CD4-positive, CD25-positive, alpha-beta regulatory T cell (primary cell): ENCODE measurements around the gene CCDC186. TPM values are rescaled to one million over a fixed set of nuclear protein-coding genes. Genes with fewer than 3 reads are reported as not detected.
"Not testable (repeated sequence)": the region's sequence is repeated elsewhere in the genome, so short reads cannot be mapped to it uniquely, and the experiment has no call there.

Experiments
- ATAC-seq, 2 donors: fragments of 150-1000 bp; cut with Tn5 transposase; one replicate each; pipeline ENCODE4 v1.10.0; 2021; ENCODE audit warnings: low read depth in 2 of 2, moderate number of reproducible peaks in 2 of 2, moderate library complexity in 1 of 2
- DNase-seq, 3 donors: peaks; one replicate each; pipeline versions ENCODE4 v3.0.0 to v3.0.0-alpha.2; 2012 to 2022; ENCODE audit warnings: mixed read lengths in 1 of 3
- H3K27ac ChIP-seq: one replicate; pipeline ENCODE4 v1.7.0; 2013; ENCODE audit warnings: mild to moderate bottlenecking, low read length; ENCODE audit not compliant: insufficient read depth, poor library complexity, severe bottlenecking
- H3K27me3 ChIP-seq: one replicate; pipeline ENCODE4 v1.7.0; 2013; ENCODE audit warnings: low read length; ENCODE audit not compliant: control insufficient read depth, insufficient read depth
- H3K36me3 ChIP-seq: one replicate; pipeline ENCODE4 v1.7.0; 2013; ENCODE audit warnings: mild to moderate bottlenecking, low read length, moderate library complexity; ENCODE audit not compliant: control insufficient read depth, insufficient read depth
- H3K4me1 ChIP-seq: 2 replicates; pipeline ENCODE4 v1.7.0; 2013; ENCODE audit warnings: mild to moderate bottlenecking, low read length; ENCODE audit not compliant: insufficient read depth, control insufficient read depth, poor library complexity, severe bottlenecking
- H3K4me3 ChIP-seq: one replicate; pipeline ENCODE4 v1.7.0; 2013; ENCODE audit warnings: low read depth, mild to moderate bottlenecking, low read length, moderate library complexity
- H3K9me3 ChIP-seq, 2 experiments: 1 replicate in 1 of 2; 2 replicates in 1 of 2; pipeline ENCODE4 v1.7.0; 2013; ENCODE audit warnings: low read length in 2 of 2, mild to moderate bottlenecking in 1 of 2, moderate library complexity in 1 of 2; ENCODE audit not compliant: control insufficient read depth in 2 of 2
- H3K27ac Mint-ChIP-seq, 3 donors: one replicate each; pipeline ENCODE4 v1.8.0; 2020 to 2022; ENCODE audit warnings: mild to moderate bottlenecking in 3 of 3, mixed read lengths in 3 of 3, moderate library complexity in 2 of 3
- H3K27me3 Mint-ChIP-seq: one replicate; pipeline ENCODE4 v1.8.0; 2022; ENCODE audit warnings: mild to moderate bottlenecking, mixed read lengths
- H3K36me3 Mint-ChIP-seq: one replicate; pipeline ENCODE4 v1.8.0; 2020; ENCODE audit warnings: mixed read lengths
- H3K4me1 Mint-ChIP-seq, 4 donors: one replicate each; pipeline ENCODE4 v1.8.0; 2020 to 2022; ENCODE audit warnings: mixed read lengths in 4 of 4, mild to moderate bottlenecking in 1 of 4
- H3K4me3 Mint-ChIP-seq, 4 donors: one replicate each; pipeline ENCODE4 v1.8.0; 2020 to 2022; ENCODE audit warnings: mild to moderate bottlenecking in 4 of 4, mixed read lengths in 4 of 4, moderate library complexity in 3 of 4
- H3K9me3 Mint-ChIP-seq, 7 donors: one replicate each; pipeline ENCODE4 v1.8.0; 2020 to 2022; ENCODE audit warnings: mixed read lengths in 7 of 7, mild to moderate bottlenecking in 3 of 7, moderate library complexity in 2 of 7
- polyA plus RNA-seq, 4 donors: library from polyadenylated mRNA; unstranded; fragments of 300-500 nt; fragmentation: Illumina TruSeq; gene quantifications; one replicate each; pipeline ENCODE4 v1.2.3, GENCODE V29; 2021
- total RNA-seq: library from RNA; stranded (reverse); gene quantifications from one replicate; pipeline ENCODE4 v1.2.3, GENCODE V29; 2022

Gene CCDC186
- total and polyA plus RNA-seq, 5 donors from 2014 or later = 17.3 to 60.1 (median 25.8) TPM

DNA sequence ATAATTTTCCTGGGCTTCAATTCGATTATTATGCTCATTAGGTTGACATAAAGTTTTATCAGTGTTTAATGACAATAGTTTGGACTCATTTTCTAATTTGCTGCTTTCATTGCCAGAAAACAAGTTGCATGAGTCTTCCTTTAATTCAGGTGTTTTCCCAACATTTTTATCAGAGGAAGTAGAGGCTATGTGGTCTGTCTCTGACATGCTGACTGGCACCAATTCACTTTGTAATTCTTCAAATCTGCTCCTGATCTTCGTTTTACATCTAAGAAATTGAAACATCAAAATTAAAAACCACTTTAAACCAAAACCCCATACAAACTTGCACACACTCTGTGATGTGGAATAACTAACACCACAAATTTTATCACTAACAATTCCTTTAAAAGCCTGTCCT, 10.9 kb downstream of the CCDC186 start:
- H3K4me3 Mint-ChIP-seq = no peak overlapping the region
- H3K27me3 Mint-ChIP-seq = no peaks in the 10 kb centered on the region
- no peak for ATAC-seq

DNA sequence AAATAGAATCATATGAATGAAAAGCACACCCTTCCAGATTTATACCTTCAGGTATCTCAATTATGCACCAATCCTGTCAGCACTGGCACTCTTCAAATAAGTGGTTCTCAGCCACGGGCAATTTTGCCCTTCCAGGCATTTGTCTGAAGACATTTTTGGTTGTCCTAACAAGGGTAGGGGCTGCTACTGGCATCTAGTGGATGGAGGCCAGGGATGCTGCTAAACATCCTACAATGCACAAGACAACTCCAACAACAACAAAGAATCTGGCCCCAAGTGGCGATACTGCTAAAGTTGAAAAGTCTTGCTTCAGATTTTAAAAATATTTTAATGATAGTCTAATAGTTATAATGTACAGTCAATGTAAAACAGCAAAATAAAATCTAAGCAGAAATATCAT, 16.1 kb downstream of the CCDC186 start:
- Histone ChIP-seq H3K36me3 (peaks cover 52% of the 10 kb centered on the region), H3K4me1 (peaks cover under 1% of the 10 kb centered on the region), H3K27me3 (no peaks in the 10 kb centered on the region), H3K9me3 (no peaks in the 10 kb centered on the region), H3K4me3 (no peak overlapping the region), H3K27ac (no peak overlapping the region)
- H3K4me1 Mint-ChIP-seq = peaks cover 24 to 47% (median 27%) of the 10 kb centered on the region in 4 donors
- peaks cover 45% of the 10 kb centered on the region for H3K36me3 Mint-ChIP-seq
- H3K27me3 Mint-ChIP-seq = no peaks in the 10 kb centered on the region
- no peak overlapping the region for H3K4me3 Mint-ChIP-seq
- peaks cover 0 to 2% (median 0%) of the 10 kb centered on the region in 7 donors for H3K9me3 Mint-ChIP-seq
- ATAC-seq (no peak), DNase-seq (no peak)
- no peak overlapping the region for H3K27ac Mint-ChIP-seq

More for the DNA sequence above, 10.9 kb downstream of the CCDC186 start:
- H3K4me1 Mint-ChIP-seq = peaks cover 39 to 57% (median 51%) of the 10 kb centered on the region in 4 donors
- H3K4me3 ChIP-seq = no peak overlapping the region
- peak overlapping the region in 1 of 3 donors; percentile 24 for H3K27ac Mint-ChIP-seq
- H3K9me3 Mint-ChIP-seq = no peaks in the 10 kb centered on the region
- H3K27me3 ChIP-seq = no peaks in the 10 kb centered on the region
- peaks cover 5% of the 10 kb centered on the region for H3K4me1 ChIP-seq
- no peak overlapping the region for H3K27ac ChIP-seq
- DNase-seq = no peak
- H3K36me3 Mint-ChIP-seq = peaks cover 51% of the 10 kb centered on the region
- no peaks in the 10 kb centered on the region for H3K9me3 ChIP-seq
- peaks cover 31% of the 10 kb centered on the region for H3K36me3 ChIP-seq

DNA sequence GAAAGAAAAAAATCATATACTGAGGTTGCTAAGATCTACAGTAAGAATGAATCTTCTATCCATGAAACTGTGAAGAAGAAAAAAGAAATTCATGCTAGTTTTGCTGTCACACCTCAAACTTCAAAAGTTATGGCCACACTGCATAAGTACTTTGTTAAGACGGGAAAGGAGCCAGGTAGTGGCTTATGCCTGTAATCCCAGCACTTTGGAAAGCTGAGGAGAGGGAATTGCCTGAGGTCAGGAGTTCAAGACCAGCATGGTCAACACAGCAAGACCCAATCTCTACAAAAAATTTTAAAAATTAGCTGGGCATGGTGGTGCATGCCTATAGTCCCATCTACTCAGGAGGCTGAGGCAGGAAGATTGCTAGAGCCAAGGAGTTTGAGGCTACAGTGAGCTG, 22.1 kb downstream of the CCDC186 start:
- Histone ChIP-seq H3K27ac (no peak overlapping the region), H3K4me1 (no peaks in the 10 kb centered on the region), H3K9me3 (no peaks in the 10 kb centered on the region), H3K36me3 (peaks cover 70% of the 10 kb centered on the region), H3K27me3 (no peaks in the 10 kb centered on the region), H3K4me3 (no peak overlapping the region)
- no peak for ATAC-seq
- H3K9me3 Mint-ChIP-seq = peaks cover 0 to 2% (median 0%) of the 10 kb centered on the region in 7 donors
- H3K36me3 Mint-ChIP-seq = peaks cover 55% of the 10 kb centered on the region
- H3K27ac Mint-ChIP-seq = no peak overlapping the region
- H3K4me1 Mint-ChIP-seq = peaks cover 20 to 45% (median 24%) of the 10 kb centered on the region in 4 donors
- H3K27me3 Mint-ChIP-seq = no peaks in the 10 kb centered on the region
- DNase-seq = no peak
- no peak overlapping the region for H3K4me3 Mint-ChIP-seq

DNA sequence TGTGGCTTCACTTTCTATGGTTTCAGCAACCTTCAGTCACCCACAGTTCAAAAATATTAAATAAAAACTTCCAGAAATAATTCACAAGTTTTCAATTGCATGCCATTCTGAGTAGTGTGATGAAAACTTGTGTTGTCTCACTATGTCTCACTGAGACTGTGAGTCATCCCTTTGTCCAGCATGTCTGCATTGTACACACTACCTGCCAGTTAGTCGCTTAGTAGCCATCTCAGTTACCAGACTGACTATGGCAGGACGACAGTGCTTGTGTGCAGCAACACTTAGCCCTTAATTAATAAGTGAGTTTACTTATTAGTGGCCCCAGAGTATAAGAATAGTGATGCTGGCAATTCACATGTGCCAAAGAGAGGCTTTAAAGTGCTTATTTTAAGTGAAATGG, 22.5 kb downstream of the CCDC186 start:
- Mint-ChIP-seq H3K27ac (no peak overlapping the region), H3K4me3 (no peak overlapping the region), H3K4me1 (peaks cover 18 to 48% (median 24%) of the 10 kb centered on the region in 4 donors), H3K9me3 (peaks cover 0 to 2% (median 0%) of the 10 kb centered on the region in 7 donors), H3K27me3 (no peaks in the 10 kb centered on the region), H3K36me3 (peaks cover 57% of the 10 kb centered on the region)
- no peaks in the 10 kb centered on the region for H3K9me3 ChIP-seq
- DNase-seq = no peak
- H3K27me3 ChIP-seq = no peaks in the 10 kb centered on the region
- H3K4me1 ChIP-seq = no peaks in the 10 kb centered on the region
- H3K36me3 ChIP-seq = peaks cover 66% of the 10 kb centered on the region
- no peak overlapping the region for H3K27ac ChIP-seq
- H3K4me3 ChIP-seq = no peak overlapping the region
- no peak for ATAC-seq

DNA sequence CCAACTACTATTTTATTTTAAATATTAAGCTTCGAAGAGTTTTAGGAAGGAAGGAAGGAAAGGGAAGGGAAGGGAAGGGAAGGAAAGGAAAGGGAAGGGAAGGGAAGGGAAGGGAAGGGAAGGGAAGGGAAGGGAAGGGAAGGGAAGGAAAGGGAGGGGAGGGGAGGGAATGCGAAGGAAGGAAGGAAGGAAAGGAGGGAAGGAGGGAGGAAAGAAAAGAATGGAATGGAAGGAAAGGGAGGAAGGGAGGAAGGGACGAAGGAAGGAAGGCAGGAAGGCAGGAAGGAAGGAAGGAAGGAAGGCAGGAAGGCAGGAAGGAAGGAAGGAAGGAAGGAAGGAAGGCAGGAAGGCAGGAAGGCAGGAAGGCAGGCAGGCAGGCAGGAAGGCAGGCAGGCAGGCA, 24.5 kb downstream of the CCDC186 start:
- Mint-ChIP-seq H3K36me3 (peaks cover 50% of the 10 kb centered on the region), H3K4me1 (peaks cover 12 to 46% (median 19%) of the 10 kb centered on the region in 4 donors)
- H3K4me3 ChIP-seq, H3K4me1 ChIP-seq, H3K27ac ChIP-seq, H3K4me3 Mint-ChIP-seq, DNase-seq, H3K27ac Mint-ChIP-seq, H3K9me3 Mint-ChIP-seq, H3K27me3 Mint-ChIP-seq, H3K9me3 ChIP-seq, H3K27me3 ChIP-seq, ATAC-seq: not testable (repeated sequence)
- H3K36me3 ChIP-seq = peaks cover 69% of the 10 kb centered on the region

DNA sequence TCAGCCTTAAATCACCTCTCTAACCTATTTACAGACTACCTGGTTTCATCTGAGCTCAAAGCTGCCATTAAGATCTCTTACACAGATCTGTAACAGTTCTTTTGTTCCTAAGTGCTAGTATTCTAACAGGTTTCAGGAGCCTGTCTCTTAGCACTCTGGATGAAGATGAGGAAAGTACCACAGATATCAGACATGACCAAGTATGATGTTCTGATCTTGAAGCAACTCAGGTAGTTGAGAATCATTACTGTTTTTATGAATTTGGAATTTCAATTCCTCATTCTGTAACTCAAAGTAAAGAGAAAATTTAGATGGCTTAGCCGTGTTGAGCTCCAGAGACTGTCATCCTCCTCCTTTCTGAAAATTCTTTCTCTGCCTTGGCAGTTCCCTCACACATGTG, 30.8 kb downstream of the CCDC186 start:
- Mint-ChIP-seq H3K4me3 (no peak overlapping the region), H3K27ac (no peak overlapping the region), H3K4me1 (peaks cover 2 to 19% (median 4%) of the 10 kb centered on the region in 4 donors), H3K9me3 (peaks cover 0 to 2% (median 0%) of the 10 kb centered on the region in 7 donors), H3K27me3 (no peaks in the 10 kb centered on the region), H3K36me3 (peaks cover 58% of the 10 kb centered on the region)
- H3K27ac ChIP-seq = no peak overlapping the region
- no peak overlapping the region for H3K4me3 ChIP-seq
- H3K36me3 ChIP-seq = peaks cover 62% of the 10 kb centered on the region
- DNase-seq (no peak), ATAC-seq (no peak)
- H3K9me3 ChIP-seq = no peaks in the 10 kb centered on the region
- no peaks in the 10 kb centered on the region for H3K27me3 ChIP-seq
- H3K4me1 ChIP-seq = no peaks in the 10 kb centered on the region

DNA sequence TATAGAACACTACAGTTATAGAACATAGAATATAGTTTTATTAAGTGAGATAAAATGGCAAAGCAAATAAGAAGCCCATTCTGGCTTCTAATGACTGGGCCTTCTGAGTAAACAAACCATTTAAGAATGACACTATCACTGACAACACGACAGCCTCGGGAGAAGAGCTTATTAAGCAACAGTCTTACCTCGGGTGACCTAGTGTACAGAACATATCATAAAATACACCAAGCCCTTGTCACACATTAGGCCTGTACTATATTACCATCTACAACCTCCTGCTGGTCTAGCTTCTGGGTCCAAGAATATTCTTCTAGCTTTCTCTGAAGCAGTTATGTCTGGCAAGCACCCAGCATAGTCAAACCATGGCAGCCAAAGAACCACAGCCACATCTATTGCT, 32.0 kb downstream of the CCDC186 start:
- no peak for DNase-seq
- H3K27me3 ChIP-seq = no peaks in the 10 kb centered on the region
- H3K4me3 Mint-ChIP-seq = no peak overlapping the region
- no peak overlapping the region for H3K27ac ChIP-seq
- peaks cover 59% of the 10 kb centered on the region for H3K36me3 ChIP-seq
- H3K4me1 ChIP-seq = no peaks in the 10 kb centered on the region
- H3K36me3 Mint-ChIP-seq = peaks cover 51% of the 10 kb centered on the region
- no peak overlapping the region for H3K27ac Mint-ChIP-seq
- H3K9me3 ChIP-seq = no peaks in the 10 kb centered on the region
- peaks cover 0 to 13% (median 2%) of the 10 kb centered on the region in 4 donors for H3K4me1 Mint-ChIP-seq
- H3K27me3 Mint-ChIP-seq = no peaks in the 10 kb centered on the region
- ATAC-seq = no peak
- no peaks in the 10 kb centered on the region for H3K9me3 Mint-ChIP-seq
- H3K4me3 ChIP-seq = no peak overlapping the region

DNA sequence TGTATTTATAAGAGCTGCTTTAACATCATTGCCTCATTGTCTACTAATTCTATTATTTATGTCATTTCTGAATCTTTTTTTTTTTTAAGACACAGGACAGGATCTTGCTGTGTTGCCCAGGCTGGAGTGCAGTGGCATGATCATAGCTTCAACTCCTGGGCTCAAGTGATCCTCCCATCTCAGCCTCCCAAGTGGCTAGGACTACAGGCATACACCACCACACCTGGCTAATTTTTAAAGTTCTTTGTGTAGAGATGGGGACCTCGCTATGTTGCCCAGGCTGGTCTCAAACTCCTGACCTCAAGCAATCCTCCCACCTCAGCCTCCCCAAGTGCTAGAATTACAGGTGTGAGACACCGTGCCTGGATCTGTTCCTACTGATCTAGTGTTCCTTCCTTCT, 33.2 kb downstream of the CCDC186 start:
- H3K9me3 Mint-ChIP-seq, H3K9me3 ChIP-seq, H3K27me3 Mint-ChIP-seq, H3K4me1 ChIP-seq, H3K4me3 Mint-ChIP-seq, DNase-seq, H3K4me3 ChIP-seq, H3K27ac ChIP-seq, H3K27me3 ChIP-seq, ATAC-seq, H3K4me1 Mint-ChIP-seq: not testable (repeated sequence)
- Mint-ChIP-seq H3K36me3 (peaks cover 50% of the 10 kb centered on the region), H3K27ac (peak overlapping the region in 1 of 3 donors; percentile 28)
- H3K36me3 ChIP-seq = peaks cover 68% of the 10 kb centered on the region
